A673 (cell line): ENCODE measurements around the gene SPIRE1.

ENCODE experiments used
- CTCF ChIP-seq: fragments of 300-800, 200-600 bp; sonication (generic); conservative IDR thresholded peaks from 2 replicates; pipeline ENCODE4 v1.5.1; 2017; ENCODE audit warnings: low read depth, mild to moderate bottlenecking, antibody characterized with exemption, low read length, moderate library complexity, mixed read lengths
- EZH2 ChIP-seq: fragments of 200-600 bp; sonication (generic); IDR thresholded peaks from 2 replicates; pipeline ENCODE4 v1.6.1; 2017; ENCODE audit warnings: borderline replicate concordance, low read depth, mild to moderate bottlenecking, mixed read lengths, antibody characterized with exemption, low read length; ENCODE audit not compliant: poor library complexity, severe bottlenecking

- TF ChIP-seq CTCF: no peak
- TF ChIP-seq EZH2: no peak
These were observed 216.4 kb downstream of the SPIRE1 start for GRCh38 chr18:12441475-12442034.
